Neural progenitor cell (in vitro differentiated cells): ENCODE results near the gene ATP1A2. TPM values are rescaled to one million over a fixed set of nuclear protein-coding genes. Genes with fewer than 3 reads are reported as not detected.

Source experiments
- DNase-seq: peaks from one replicate; pipeline ENCODE4 v3.0.0-alpha.2; 2016; ENCODE audit warnings: low spot score
- H2AFZ ChIP-seq: fragments of 200-600 bp; sonication (generic); replicated peaks from 2 replicates; pipeline ENCODE4 v1.6.1; 2016; ENCODE audit warnings: antibody characterized with exemption
- H3F3A ChIP-seq: fragments of 200-600 bp; sonication (generic); 2 replicates; pipeline ENCODE4 v1.6.1; 2016; ENCODE audit warnings: antibody characterized with exemption, low read depth
- H3K27ac ChIP-seq: fragments of 200-600 bp; sonication (generic); 2 replicates; pipeline ENCODE4 v1.5.1; 2016; ENCODE audit warnings: mild to moderate bottlenecking
- H3K27me3 ChIP-seq: fragments of 200-600 bp; sonication (generic); 2 replicates; pipeline ENCODE4 v1.6.1; 2016; ENCODE audit warnings: mild to moderate bottlenecking, moderate library complexity
- H3K36me3 ChIP-seq: fragments of 200-600 bp; sonication (generic); 2 replicates; pipeline ENCODE4 v1.5.1; 2016
- H3K4me1 ChIP-seq: fragments of 200-600 bp; sonication (generic); 2 replicates; pipeline ENCODE4 v1.6.1; 2016; ENCODE audit warnings: mixed run types
- H3K4me2 ChIP-seq: fragments of 200-600 bp; sonication (generic); 2 replicates; pipeline ENCODE4 v1.6.1; 2016
- H3K4me3 ChIP-seq: fragments of 200-600 bp; sonication (generic); 2 replicates; pipeline ENCODE4 v1.5.1; 2016
- H3K79me2 ChIP-seq: fragments of 200-600 bp; sonication (generic); 2 replicates; pipeline ENCODE4 v1.6.1; 2016; ENCODE audit warnings: low read depth
- H3K9ac ChIP-seq: fragments of 200-600 bp; sonication (generic); 2 replicates; pipeline ENCODE4 v1.6.1; 2016
- H3K9me3 ChIP-seq: fragments of 200-600 bp; sonication (generic); 2 replicates; pipeline ENCODE4 v1.5.1; 2016; ENCODE audit warnings: low read depth
- H4K20me1 ChIP-seq: fragments of 200-600 bp; sonication (generic); 2 replicates; pipeline ENCODE4 v1.6.1; 2016; ENCODE audit warnings: low read depth
- H3K27ac Mint-ChIP-seq: 3 replicates; pipeline ENCODE4 v1.8.0; 2021; ENCODE audit warnings: mixed read lengths
- H3K27me3 Mint-ChIP-seq: 2 replicates; pipeline ENCODE4 v1.8.0; 2022; ENCODE audit warnings: low read depth, mild to moderate bottlenecking, inconsistent platforms, moderate library complexity, mixed read lengths; ENCODE audit not compliant: insufficient read depth
- H3K36me3 Mint-ChIP-seq: 3 replicates; pipeline ENCODE4 v1.8.0; 2021; ENCODE audit warnings: mixed read lengths
- H3K4me1 Mint-ChIP-seq: 3 replicates; pipeline ENCODE4 v1.8.0; 2021; ENCODE audit warnings: mixed read lengths
- H3K4me3 Mint-ChIP-seq: 3 replicates; pipeline ENCODE4 v1.8.0; 2021; ENCODE audit warnings: mild to moderate bottlenecking, moderate library complexity, mixed read lengths
- H3K9me3 Mint-ChIP-seq: 3 replicates; pipeline ENCODE4 v1.8.0; 2020; ENCODE audit warnings: mixed read lengths
- EZH2 ChIP-seq: fragments of 200-600 bp; sonication (generic); IDR thresholded peaks from 2 replicates; pipeline ENCODE4 v1.6.1; 2017; ENCODE audit warnings: antibody characterized with exemption, mild to moderate bottlenecking, moderate library complexity
- EZH2phosphoT487 ChIP-seq: fragments of 200-600 bp; sonication (generic); IDR thresholded peaks from 2 replicates; pipeline ENCODE4 v1.6.1; 2017; ENCODE audit warnings: antibody characterized with exemption
- total RNA-seq: library from RNA; depleted of rRNA; stranded (reverse); fragments of >200 nt; gene quantifications from 2 replicates; pipeline ENCODE4 v1.2.3, GENCODE V29; 2015; ENCODE audit warnings: low replicate concordance
- TF ChIP-seq, protein P1 (sequence below): fragments of 200-600 bp; sonication (generic); IDR thresholded peaks from 2 replicates; pipeline ENCODE4 v1.5.1; 2017; ENCODE audit warnings: antibody characterized with exemption, mild to moderate bottlenecking

Gene ATP1A2
- total RNA-seq, 1 donor from 2014 or later = 88.6 TPM

DNA sequence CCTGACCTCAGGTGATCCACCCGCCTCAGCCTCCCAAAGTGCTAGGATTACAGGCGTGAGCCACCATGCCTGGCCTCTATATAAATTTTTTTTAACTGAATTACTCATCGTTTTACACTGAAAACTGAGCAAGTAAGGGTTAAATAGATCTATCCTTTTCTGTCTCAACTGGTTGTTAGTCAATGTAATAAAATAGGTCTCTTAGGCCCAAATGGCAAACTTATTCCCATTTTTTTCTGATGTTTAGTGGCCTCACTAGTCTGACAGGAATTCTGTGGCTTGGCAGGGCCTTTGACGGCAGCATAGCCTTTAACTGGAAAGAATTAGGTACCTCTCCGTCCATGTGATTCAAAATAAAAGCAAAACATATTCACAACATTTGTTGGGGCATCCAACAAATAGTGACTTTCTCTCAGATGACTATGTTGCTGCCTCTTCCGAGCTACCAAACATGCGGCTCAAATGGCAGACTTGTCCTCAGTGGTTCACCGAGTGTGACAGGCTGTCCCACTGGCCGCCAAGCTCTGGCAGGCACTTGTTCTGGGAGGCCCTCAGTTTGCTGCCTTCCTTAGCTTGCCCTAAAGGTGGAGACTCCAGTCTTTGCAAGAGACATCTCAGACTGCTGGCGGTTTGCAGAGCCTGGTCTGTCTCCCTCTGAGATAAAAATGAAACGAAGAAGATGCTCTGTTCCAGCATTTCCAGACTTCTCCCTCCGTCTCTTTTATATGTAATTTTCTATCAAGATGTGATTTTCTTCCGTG is 53.2 kb downstream of the ATP1A2 start:
- peak overlapping the region; percentile 70 for H3K4me2 ChIP-seq
- peaks cover 16% of the 10 kb centered on the region for H3K27me3 Mint-ChIP-seq
- peaks cover 61% of the 10 kb centered on the region for H3K27me3 ChIP-seq
- H3K27ac ChIP-seq = peak overlapping the region; percentile 88
- H3K9me3 Mint-ChIP-seq = peaks cover 2% of the 10 kb centered on the region
- DNase-seq = peak; percentile 76
- H3K4me1 Mint-ChIP-seq = peaks cover 62% of the 10 kb centered on the region
- H3K27ac Mint-ChIP-seq = peak overlapping the region; percentile 97
- no peak overlapping the region for H3K9ac ChIP-seq
- peaks cover 4% of the 10 kb centered on the region for H4K20me1 ChIP-seq
- peaks cover 33% of the 10 kb centered on the region for H3K4me1 ChIP-seq
- no peaks in the 10 kb centered on the region for H3K9me3 ChIP-seq
- H3K36me3 Mint-ChIP-seq = no peaks in the 10 kb centered on the region
- H3F3A ChIP-seq = peaks cover 30% of the 10 kb centered on the region
- TF ChIP-seq, protein P1, sequence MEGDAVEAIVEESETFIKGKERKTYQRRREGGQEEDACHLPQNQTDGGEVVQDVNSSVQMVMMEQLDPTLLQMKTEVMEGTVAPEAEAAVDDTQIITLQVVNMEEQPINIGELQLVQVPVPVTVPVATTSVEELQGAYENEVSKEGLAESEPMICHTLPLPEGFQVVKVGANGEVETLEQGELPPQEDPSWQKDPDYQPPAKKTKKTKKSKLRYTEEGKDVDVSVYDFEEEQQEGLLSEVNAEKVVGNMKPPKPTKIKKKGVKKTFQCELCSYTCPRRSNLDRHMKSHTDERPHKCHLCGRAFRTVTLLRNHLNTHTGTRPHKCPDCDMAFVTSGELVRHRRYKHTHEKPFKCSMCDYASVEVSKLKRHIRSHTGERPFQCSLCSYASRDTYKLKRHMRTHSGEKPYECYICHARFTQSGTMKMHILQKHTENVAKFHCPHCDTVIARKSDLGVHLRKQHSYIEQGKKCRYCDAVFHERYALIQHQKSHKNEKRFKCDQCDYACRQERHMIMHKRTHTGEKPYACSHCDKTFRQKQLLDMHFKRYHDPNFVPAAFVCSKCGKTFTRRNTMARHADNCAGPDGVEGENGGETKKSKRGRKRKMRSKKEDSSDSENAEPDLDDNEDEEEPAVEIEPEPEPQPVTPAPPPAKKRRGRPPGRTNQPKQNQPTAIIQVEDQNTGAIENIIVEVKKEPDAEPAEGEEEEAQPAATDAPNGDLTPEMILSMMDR = peak; percentile 30
- TF ChIP-seq EZH2 = no peak
- no peak overlapping the region for H2AFZ ChIP-seq
- no peaks in the 10 kb centered on the region for H3K36me3 ChIP-seq
- H3K4me3 Mint-ChIP-seq = peak overlapping the region; percentile 72
- no peaks in the 10 kb centered on the region for H3K79me2 ChIP-seq
- peak overlapping the region; percentile 23 for H3K4me3 ChIP-seq

- Mint-ChIP-seq H3K4me1 (peaks cover 66% of the 10 kb centered on the region), H3K27ac (peak overlapping the region; percentile 97), H3K9me3 (peaks cover 8% of the 10 kb centered on the region), H3K4me3 (peak overlapping the region; percentile 72), H3K36me3 (peaks cover 2% of the 10 kb centered on the region), H3K27me3 (peaks cover 15% of the 10 kb centered on the region)
- no peak overlapping the region for H3K9ac ChIP-seq
- H2AFZ ChIP-seq = no peak overlapping the region
- TF ChIP-seq EZH2phosphoT487 = no peak
- no peak for TF ChIP-seq EZH2
- TF ChIP-seq, protein P1 = no peak
- H3K36me3 ChIP-seq = no peaks in the 10 kb centered on the region
- H3K27me3 ChIP-seq = peaks cover 63% of the 10 kb centered on the region
- H3K9me3 ChIP-seq = no peaks in the 10 kb centered on the region
- H3K27ac ChIP-seq = peak overlapping the region; percentile 88
- DNase-seq = peak; percentile 91
- peak overlapping the region; percentile 70 for H3K4me2 ChIP-seq
- H3F3A ChIP-seq = peaks cover 30% of the 10 kb centered on the region
- H3K79me2 ChIP-seq = no peaks in the 10 kb centered on the region
- peaks cover 4% of the 10 kb centered on the region for H4K20me1 ChIP-seq
- H3K4me3 ChIP-seq = peak overlapping the region; percentile 23
- H3K4me1 ChIP-seq = peaks cover 33% of the 10 kb centered on the region
These were observed 54.2 kb downstream of the ATP1A2 start for GRCh38 chr1:160169553-160170399.

- H3K4me1 Mint-ChIP-seq = peaks cover 70% of the 10 kb centered on the region
- no peaks in the 10 kb centered on the region for H3K36me3 ChIP-seq
- peaks cover 15% of the 10 kb centered on the region for H3K27me3 Mint-ChIP-seq
- H2AFZ ChIP-seq = no peak overlapping the region
- DNase-seq = no peak
- TF ChIP-seq EZH2phosphoT487 (no peak), EZH2 (no peak)
- TF ChIP-seq, protein P1 = no peak
- peaks cover 52% of the 10 kb centered on the region for H3K27me3 ChIP-seq
- no peaks in the 10 kb centered on the region for H3K79me2 ChIP-seq
- H3K27ac Mint-ChIP-seq = peak overlapping the region; percentile 87
- peaks cover 5% of the 10 kb centered on the region for H3K36me3 Mint-ChIP-seq
- H3K4me2 ChIP-seq = no peak overlapping the region
- peaks cover 17% of the 10 kb centered on the region for H3K9me3 Mint-ChIP-seq
- no peak overlapping the region for H3K4me3 ChIP-seq
- H3F3A ChIP-seq = peaks cover 31% of the 10 kb centered on the region
- peaks cover 4% of the 10 kb centered on the region for H4K20me1 ChIP-seq
- peak overlapping the region; percentile 75 for H3K4me3 Mint-ChIP-seq
- no peak overlapping the region for H3K27ac ChIP-seq
- no peak overlapping the region for H3K9ac ChIP-seq
- peaks cover 33% of the 10 kb centered on the region for H3K4me1 ChIP-seq
- H3K9me3 ChIP-seq = no peaks in the 10 kb centered on the region
These were observed 55.8 kb downstream of the ATP1A2 start for GRCh38 chr1:160171354-160171753.
